ENCODE data around the gene ZPR1. TPM values are rescaled to one million over a fixed set of nuclear protein-coding genes. Genes with fewer than 3 reads are reported as not detected.
A peak's percentile ranks its signal among the peaks of the same experiment; 100 is the strongest.
"Not testable (repeated sequence)": the region's sequence is repeated elsewhere in the genome, so short reads cannot be mapped to it uniquely, and the experiment has no call there.

ZPR1 gene
- total RNA-seq, 1 donor from 2014 or later, result 18.2 TPM

DNA sequence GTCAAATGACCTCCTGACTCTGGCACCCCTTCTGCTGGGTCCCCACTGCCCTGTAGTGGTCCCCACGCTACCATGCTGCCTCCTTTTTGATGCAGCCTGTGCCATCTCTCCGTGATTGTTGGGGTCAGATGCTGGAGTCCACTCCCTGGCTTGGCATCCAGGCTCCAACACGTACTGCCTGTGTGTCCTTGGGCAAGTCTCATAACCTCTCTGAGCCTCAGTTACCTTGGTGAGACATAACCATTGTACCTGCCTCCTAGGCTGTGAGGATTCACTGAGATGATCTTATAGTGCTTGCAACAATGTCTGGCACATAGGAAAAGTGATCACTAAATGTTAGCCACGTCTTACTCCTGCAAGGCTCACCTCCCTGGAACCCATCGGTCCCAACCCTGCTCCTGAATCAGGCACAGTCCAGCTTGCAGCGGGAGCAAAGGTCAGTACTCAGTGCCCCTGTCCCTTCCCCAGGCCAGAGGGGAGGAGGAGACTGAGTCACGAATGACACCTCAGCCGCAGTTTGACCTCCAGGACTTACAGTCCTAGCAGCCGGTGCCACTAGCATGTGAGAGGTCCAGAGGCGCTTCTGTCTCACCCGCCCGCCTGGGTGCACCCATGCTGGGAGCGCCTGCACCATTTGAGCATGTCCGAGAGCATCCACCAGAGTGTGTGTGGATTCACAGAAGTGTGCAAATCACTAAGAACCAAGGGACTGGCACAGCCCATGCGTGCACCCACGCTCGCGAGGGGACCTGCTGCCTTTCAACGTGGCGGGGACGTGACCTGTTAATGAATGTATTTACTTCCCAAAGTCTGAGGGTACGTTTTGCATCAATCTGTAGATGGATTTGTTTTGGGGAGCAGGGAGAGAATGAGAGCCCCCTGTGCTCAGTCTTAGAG is 38.3 kb upstream of the ZPR1 start:
- DNase-seq (no peak), ATAC-seq (no peak)
- intact Hi-C loops (cut with micrococcal nuclease), result no loop called here

- intact Hi-C loops (cut with micrococcal nuclease), result no loop called here
- ATAC-seq, result no peak
- DNase-seq, result no peak
Measured at GRCh38 chr11:116825434-116825833, 37.6 kb upstream of the ZPR1 start.

DNA sequence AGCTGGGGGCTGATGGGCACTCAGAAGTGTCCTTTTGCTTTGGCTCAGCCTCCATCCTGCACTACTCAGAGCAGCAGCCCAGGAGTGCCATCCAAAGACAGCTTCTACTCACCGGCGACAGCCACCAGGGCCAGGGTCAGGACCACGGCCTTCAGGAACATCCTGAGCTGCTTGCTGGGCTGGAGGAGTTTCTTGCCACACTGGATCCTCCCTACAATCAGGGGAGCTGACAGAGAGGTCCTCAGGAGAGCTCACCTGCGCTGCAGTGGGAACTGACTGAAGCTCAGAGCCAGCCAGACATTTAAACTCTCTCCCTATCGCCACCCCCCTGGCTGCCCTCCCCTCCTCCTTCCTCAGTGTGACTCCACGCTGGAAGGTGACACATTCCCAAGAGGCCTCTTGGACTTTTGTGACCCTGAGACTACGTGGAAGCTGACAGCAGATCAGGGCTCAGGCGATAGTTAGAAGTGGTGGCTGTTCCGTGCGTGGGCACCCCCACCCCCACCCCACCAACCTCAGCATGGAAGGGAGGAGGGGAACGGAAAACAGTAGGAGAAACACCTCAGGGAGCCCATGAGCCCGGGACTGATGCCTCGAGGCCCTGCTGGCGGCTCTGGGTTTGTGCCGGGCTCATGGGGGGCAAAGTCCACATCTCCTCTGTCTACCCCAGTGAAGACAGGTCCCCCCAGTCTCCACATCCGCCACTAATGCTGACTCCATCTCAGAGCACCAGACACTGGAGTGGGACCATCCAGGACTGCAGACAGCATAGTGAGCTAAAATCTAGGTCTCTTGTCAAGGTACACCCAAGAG is 35.4 kb upstream of the ZPR1 start, which contains the start of gene APOA4:
APOA4 (minus strand) TSS at position 274 of the 813 bp plus-strand sequence; CDS start at position 161, 113 bp downstream.
- ATAC-seq, result no peak
- DNase-seq, result no peak
- intact Hi-C loops (cut with micrococcal nuclease), result no loop called here

DNA sequence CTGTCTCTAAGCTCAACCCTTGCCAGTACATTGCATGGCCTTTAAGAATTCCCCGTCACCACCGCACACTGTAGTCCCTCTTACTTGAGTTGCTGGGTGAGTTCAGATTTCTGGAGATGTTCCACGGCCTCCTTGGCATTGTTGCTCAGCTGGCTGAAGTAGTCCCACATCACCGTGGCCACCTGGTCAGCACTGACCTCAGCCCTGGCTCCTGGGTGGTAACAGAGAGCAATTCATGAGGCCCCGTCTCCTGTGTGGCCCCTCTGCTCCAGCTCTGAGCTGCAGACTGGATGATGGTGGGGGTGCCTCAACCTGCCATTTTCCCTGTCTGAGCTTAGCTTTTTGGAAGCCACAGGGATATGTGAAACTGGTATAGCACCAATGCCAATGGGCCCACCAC is 34.8 kb upstream of the ZPR1 start:
- ATAC-seq, result no peak
- intact Hi-C loops (cut with micrococcal nuclease), result no loop called here
- DNase-seq, result no peak

DNA sequence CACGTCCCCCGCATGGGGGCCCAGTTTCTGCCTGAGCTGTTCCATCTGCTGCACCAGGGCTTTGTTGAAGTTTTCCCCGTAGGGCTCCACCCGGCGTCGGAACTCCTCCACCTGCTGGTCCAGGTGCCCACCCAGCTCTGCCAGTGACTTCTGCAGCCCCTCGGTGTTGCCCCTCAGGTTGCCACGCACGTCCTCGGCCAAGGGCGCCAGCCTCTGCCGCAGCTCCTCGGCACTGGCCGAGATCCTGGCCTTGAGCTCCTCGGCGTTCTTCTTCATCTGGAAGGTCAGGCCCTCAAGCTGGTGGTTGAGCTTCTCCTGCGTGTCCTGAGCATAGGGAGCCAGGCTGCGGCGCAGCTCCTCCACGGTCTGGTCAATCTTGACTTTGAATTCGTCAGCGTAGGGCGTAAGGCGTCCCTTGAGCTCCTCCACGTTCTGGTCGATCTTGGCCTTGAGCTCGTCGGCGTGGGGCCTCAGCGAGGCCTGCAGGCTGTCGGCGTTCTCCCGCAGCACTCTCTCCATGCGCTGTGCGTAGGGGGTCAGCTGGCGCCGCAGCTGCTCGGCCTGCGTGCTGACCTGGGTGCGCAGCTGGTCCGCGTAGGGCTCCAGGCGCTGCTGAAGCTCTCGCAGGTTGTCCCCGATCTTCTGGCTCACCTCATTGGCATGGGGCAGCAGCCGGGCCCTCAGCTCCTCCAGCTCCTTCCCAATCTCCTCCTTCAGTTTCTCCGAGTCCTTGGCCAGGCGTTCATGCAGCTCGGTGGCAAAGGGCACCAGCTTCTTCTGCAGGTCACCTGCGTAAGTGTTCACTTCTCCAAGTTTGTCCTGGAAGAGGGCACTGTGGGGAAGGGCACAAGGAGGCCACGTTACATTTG is 33.5 kb upstream of the ZPR1 start:
- ATAC-seq (no peak), DNase-seq (no peak)
- intact Hi-C loops (cut with micrococcal nuclease), result no loop called here

- intact Hi-C loops (cut with micrococcal nuclease), result no loop called here
- DNase-seq (no peak), ATAC-seq (no peak)
Measured at GRCh38 chr11:116819049-116819448, 31.2 kb upstream of the ZPR1 start.

DNA sequence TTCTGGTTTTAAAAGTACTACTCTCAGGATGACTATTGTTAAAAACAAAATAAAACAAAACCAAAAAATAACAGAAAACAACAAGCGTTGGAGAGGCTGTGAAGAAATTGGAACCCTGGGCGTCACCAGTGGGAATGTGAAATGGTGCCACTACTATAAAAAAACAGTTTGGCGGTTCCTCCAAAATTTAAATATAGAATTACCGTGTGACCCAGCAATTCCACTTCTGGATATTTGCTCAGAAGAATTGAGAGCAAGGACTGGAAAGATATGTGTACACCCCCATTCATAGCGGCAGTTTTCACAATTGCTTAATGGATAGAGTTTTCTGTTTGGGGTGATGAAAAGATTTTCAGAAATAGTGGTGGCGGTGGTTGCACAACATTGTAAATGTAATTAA is 26.7 kb upstream of the ZPR1 start:
- DNase-seq (no peak), ATAC-seq (no peak)
- intact Hi-C loops (cut with micrococcal nuclease), result no loop called here

GRCh38 chr11:116813781-116814471 is 26.1 kb upstream of the ZPR1 start:
- no peak for DNase-seq
- peak; percentile 86 for ATAC-seq

DNA sequence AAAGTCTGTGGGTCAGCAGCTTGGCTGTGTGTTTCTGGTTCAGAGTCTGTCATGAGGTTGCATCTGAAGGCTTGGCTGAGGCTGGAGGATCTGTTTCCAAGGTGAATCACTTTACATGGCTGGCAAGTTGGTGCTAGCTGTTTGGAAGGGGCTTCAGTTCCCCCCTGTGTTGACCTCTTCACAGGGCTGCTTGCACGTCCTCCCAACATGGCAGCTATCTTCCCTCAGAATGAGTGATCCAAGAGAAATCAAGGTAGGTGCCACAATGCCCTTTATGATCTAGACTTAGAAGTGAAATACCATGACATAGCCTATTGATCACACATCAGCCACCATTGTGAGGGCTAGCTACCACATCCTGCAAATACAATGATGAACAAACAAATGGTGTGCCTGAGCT is 25.3 kb upstream of the ZPR1 start:
- intact Hi-C loops (cut with micrococcal nuclease), result no loop called here
- DNase-seq (no peak), ATAC-seq (no peak)

More at GRCh38 chr11:116813781-116814471, 26.1 kb upstream of the ZPR1 start:
- intact Hi-C loops (cut with micrococcal nuclease), result no loop called here

DNA sequence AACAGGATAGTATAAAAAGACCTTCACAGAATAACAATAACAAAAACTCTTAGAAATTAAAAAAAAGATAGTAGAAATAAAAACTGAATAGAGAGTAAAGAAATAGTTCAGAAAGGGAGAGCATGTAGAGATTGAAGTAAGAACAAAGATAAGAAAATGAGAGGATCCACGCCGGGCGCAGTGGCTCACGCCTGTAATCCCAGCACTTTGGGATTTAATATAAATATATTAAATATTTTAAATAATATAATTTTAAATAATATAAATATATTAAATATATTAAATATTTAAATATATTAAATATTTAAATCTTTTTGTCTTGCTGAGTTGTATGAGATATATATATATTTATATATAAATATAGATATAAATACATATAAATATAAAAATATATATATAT is 24.3 kb upstream of the ZPR1 start:
- DNase-seq, result no peak
- intact Hi-C loops (cut with micrococcal nuclease), result no loop called here
- ATAC-seq, result no peak

GRCh38 chr11:116811194-116811593 is 23.4 kb upstream of the ZPR1 start:
- intact Hi-C loops (cut with micrococcal nuclease), result no loop called here
- ATAC-seq (no peak), DNase-seq (no peak)

DNA sequence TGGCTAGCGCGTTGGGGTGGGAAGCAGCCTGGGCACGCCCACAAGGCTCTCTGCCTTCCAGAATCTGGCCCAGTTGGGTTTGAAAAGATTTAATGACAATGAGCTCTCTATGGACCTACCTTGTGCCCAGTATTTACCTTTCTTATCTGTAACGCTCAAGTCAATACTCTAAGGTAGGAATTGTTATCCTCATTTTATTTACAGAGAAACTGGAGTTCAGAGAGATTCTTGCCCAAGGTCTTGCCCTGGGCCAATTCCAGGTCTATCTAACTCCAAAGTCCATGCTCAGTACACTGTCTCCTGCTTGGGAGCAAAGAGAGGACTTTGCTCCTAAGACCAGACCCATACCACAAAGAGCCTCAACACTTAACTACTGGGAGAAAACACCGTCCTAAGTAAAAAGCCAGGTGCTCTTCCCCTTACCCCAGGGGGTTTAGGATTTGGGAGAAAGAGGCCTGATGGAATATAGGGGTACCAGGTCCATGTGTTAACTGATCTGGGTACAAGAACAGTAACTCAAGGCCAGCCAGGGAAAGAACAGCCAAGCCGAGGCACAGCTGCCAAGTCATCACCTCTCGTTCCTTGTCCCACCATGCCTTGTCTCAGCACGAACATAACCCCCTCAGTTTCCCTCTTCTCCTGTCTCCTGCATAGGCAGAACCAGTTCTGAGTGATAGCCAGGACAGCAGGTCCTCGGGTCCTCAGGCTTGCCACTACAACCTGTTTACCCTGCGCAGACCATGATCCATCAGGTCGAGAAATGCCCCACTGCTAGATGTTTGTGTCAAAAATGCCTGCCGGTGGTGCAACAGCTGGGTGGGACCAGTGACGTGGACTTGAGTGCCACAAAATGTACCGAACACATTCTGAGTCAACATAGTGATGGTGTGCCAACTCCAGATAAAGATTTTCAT is 20.7 kb upstream of the ZPR1 start:
- no peak for DNase-seq
- intact Hi-C loops (cut with micrococcal nuclease), result no loop called here
- no peak for ATAC-seq

DNA sequence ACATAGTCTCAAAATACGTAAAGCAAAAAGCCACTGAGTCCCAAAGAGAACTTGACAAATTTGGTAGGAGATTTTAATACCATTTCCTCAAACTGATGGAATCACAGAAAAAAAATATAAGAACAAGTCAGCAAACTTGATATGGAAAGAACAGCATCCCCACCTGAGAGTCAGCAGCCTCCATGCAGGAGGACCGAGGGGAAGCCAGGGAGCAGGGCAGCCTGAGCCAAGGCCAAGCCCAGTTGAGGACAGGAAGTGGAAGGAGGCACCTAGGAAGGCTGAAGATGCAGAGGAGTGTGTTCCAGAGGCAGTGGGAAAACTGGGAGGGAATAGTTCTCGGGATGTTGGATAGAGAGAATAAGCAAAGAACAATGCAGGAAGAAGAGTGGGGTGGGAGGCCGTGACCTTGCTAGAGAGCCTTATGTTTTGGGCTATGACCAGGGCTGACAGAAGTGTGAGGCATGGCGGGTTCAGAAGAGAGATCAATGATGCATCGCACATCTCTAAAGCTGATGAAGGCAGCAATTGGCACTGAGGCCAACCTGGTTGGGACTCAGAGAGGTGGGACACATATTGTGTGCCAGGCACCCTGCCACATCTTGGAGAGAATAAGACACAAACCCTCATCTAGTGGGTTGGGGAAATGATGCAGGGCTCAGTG is 19.9 kb upstream of the ZPR1 start:
- DNase-seq (no peak), ATAC-seq (no peak)
- intact Hi-C loops (cut with micrococcal nuclease), result no loop called here

GRCh38 chr11:116804001-116804400 is 16.2 kb upstream of the ZPR1 start:
- ATAC-seq, result no peak
- no peak for DNase-seq
- intact Hi-C loops (cut with micrococcal nuclease), result no loop called here

DNA sequence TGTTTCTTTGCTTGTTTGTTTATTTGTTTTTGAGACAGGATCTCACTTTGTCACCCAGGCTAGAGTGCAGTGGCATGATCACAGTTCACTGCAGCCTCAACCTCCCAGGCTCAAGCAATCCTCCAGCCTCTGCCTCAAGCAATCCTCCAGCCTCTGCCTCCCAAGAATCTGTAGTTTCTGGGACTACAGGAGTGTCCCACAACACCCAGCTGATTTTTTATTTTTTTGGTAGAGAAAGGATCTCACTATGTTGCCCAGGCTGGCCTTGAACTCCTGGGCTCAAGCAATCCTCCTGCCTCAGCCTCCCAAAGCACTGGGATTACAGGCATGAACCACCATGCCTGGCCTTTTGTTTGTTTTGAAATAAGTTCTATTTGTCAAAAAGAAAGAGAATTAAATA is 13.8 kb upstream of the ZPR1 start:
- DNase-seq; intact Hi-C loops (cut with micrococcal nuclease); ATAC-seq: not testable (repeated sequence)

DNA sequence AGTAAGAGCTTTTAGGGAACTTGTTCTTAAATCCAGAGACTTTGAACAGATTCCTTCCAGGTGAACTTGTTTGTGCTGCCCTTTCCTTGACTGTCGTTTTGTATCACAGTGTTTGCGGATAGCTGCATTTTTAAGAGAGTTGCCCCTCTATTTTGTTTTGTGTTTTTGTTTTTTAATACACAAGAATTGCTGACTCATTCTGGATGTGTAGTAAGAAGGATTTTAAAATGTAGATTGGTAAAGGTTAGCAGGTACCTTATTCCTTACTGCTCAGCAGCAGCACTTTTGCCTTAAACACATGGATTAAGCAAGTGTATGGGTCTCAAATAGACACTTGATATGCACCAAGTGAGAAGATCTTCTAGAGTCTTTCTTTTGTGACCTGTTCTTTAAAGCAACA is 12.8 kb upstream of the ZPR1 start:
- intact Hi-C loops (cut with micrococcal nuclease), result no loop called here
- ATAC-seq (no peak), DNase-seq (no peak)

- intact Hi-C loops (cut with micrococcal nuclease), result no loop called here
- ATAC-seq (no peak), DNase-seq (no peak)
Measured at GRCh38 chr11:116798368-116798767, 10.5 kb upstream of the ZPR1 start.
